ENCODE measurements around the gene DNAH17. TPM values are rescaled to one million over a fixed set of nuclear protein-coding genes. Genes with fewer than 3 reads are reported as not detected.

DNAH17 gene
- total RNA-seq, 1 experiment from 2014 or later = 0.18 TPM

GRCh38 chr17:78391843-78392242 is 185.4 kb downstream of the DNAH17 start:
- H3K9me3 ChIP-seq (ENCODE audit: control insufficient read depth, insufficient read depth, low read depth, low read length) = no peaks in the 10 kb centered on the region
- ATAC-seq (no peak), DNase-seq (ENCODE audit: low read depth, low spot score) (no peak)
- TF ChIP-seq REST (IDR thresholded peaks at IDR 0.05; ENCODE audit: insufficient read depth in 1 of 2, low read depth in 2 of 2, low read length in 1 of 2) (no peak), POLR2AphosphoS5 (IDR thresholded peaks at IDR 0.05; ENCODE audit: low read depth, low read length) (no peak), SIN3A (IDR thresholded peaks at IDR 0.05; ENCODE audit: borderline replicate concordance, insufficient read depth, low read depth, low read length) (no peak), TCF7L2 (IDR thresholded peaks at IDR 0.05; ENCODE audit: low read depth, low read length) (no peak), CTCF (IDR thresholded peaks at IDR 0.05) (no peak)
- CTCF ChIA-PET = interaction anchor here (1.3 kb wide), 1 partner anchor 31 kb away, joined by 3 read pairs; no protein-coding TSS in a partner anchor
- POLR2A ChIA-PET = no interaction called here
- H3K4me3 ChIP-seq (ENCODE audit: low read depth in 2 of 2, low read length in 2 of 2) = no peak overlapping the region
- H3K27ac ChIP-seq (ENCODE audit: low read length) = no peak overlapping the region
- H3K36me3 ChIP-seq (ENCODE audit: control insufficient read depth, insufficient read depth, low read length) = peaks cover 6% of the 10 kb centered on the region
- no peaks in the 10 kb centered on the region for H3K27me3 ChIP-seq (ENCODE audit: control insufficient read depth, insufficient read depth, low read length)
- no TSS peak for BruUV-seq (replicated peaks)
- intact Hi-C loops (cut with micrococcal nuclease; ENCODE audit: unreplicated experiment) (no loop called here), in situ Hi-C loops (cut with HindIII; ENCODE audit: low pct_unique_long_range_greater_than_20kb, low sequenced_read_pairs) (no loop called here)
- H3K4me1 ChIP-seq (ENCODE audit: control insufficient read depth, insufficient read depth, low read length) = no peaks in the 10 kb centered on the region

- BruUV-seq (replicated peaks) = no TSS peak
- no peak overlapping the region for H3K4me3 ChIP-seq (ENCODE audit: low read depth in 2 of 2, low read length in 2 of 2)
- intact Hi-C loops (cut with micrococcal nuclease; ENCODE audit: unreplicated experiment) = no loop called here
- in situ Hi-C loops (cut with HindIII; ENCODE audit: low pct_unique_long_range_greater_than_20kb, low sequenced_read_pairs) = no loop called here
- ATAC-seq (no peak), DNase-seq (ENCODE audit: low read depth, low spot score) (no peak)
- POLR2A ChIA-PET = no interaction called here
- peaks cover 3% of the 10 kb centered on the region; the same call in 1 of the 2 replicates for H3K36me3 ChIP-seq (ENCODE audit: control insufficient read depth, insufficient read depth, low read length)
- H3K4me1 ChIP-seq (ENCODE audit: control insufficient read depth, insufficient read depth, low read length) = peaks cover 1% of the 10 kb centered on the region
- CTCF ChIA-PET = interaction anchor here (0.7 to 1.3 kb wide), 2 partner anchors 19 to 30 kb away, joined by 3 to 5 read pairs; no protein-coding TSS in a partner anchor
- H3K27ac ChIP-seq (ENCODE audit: low read length) = no peak overlapping the region
- no peaks in the 10 kb centered on the region for H3K9me3 ChIP-seq (ENCODE audit: control insufficient read depth, insufficient read depth, low read depth, low read length)
- TF ChIP-seq TCF7L2 (IDR thresholded peaks at IDR 0.05; ENCODE audit: low read depth, low read length) = no peak
- no peaks in the 10 kb centered on the region for H3K27me3 ChIP-seq (ENCODE audit: control insufficient read depth, insufficient read depth, low read length)
Measured at GRCh38 chr17:78391051-78391431, 186.2 kb downstream of the DNAH17 start.

GRCh38 chr17:78390241-78391050 is 186.8 kb downstream of the DNAH17 start:
- H3K4me3 ChIP-seq (ENCODE audit: low read depth in 2 of 2, low read length in 2 of 2) = no peak overlapping the region
- TF ChIP-seq POLR2AphosphoS5 (IDR thresholded peaks at IDR 0.05; ENCODE audit: low read depth, low read length) = no peak
- no peak for TF ChIP-seq REST (IDR thresholded peaks at IDR 0.05; ENCODE audit: insufficient read depth in 1 of 2, low read depth in 2 of 2, low read length in 1 of 2)
- no peak for TF ChIP-seq SIN3A (IDR thresholded peaks at IDR 0.05; ENCODE audit: borderline replicate concordance, insufficient read depth, low read depth, low read length)
- no peak for TF ChIP-seq TCF7L2 (IDR thresholded peaks at IDR 0.05; ENCODE audit: low read depth, low read length)
- no peak for TF ChIP-seq CTCF (IDR thresholded peaks at IDR 0.05)
- ATAC-seq = peak; percentile 35; the same call in 1 of the 2 replicates
- peaks cover 7% of the 10 kb centered on the region for H3K4me1 ChIP-seq (ENCODE audit: control insufficient read depth, insufficient read depth, low read length)
- DNase-seq (ENCODE audit: low read depth, low spot score) = no peak
- no peaks in the 10 kb centered on the region for H3K9me3 ChIP-seq (ENCODE audit: control insufficient read depth, insufficient read depth, low read depth, low read length)
- ChIA-PET POLR2A (no interaction called here), CTCF (interaction anchor here (0.7 kb wide), 1 partner anchor 18 kb away, joined by 5 read pairs; no protein-coding TSS in a partner anchor)
- no peak overlapping the region for H3K27ac ChIP-seq (ENCODE audit: low read length)
- H3K36me3 ChIP-seq (ENCODE audit: control insufficient read depth, insufficient read depth, low read length) = peaks cover 3% of the 10 kb centered on the region; the same call in 1 of the 2 replicates
- intact Hi-C loops (cut with micrococcal nuclease; ENCODE audit: unreplicated experiment) = no loop called here
- H3K27me3 ChIP-seq (ENCODE audit: control insufficient read depth, insufficient read depth, low read length) = no peaks in the 10 kb centered on the region
- no TSS peak for BruUV-seq (replicated peaks)
- in situ Hi-C loops (cut with HindIII; ENCODE audit: low pct_unique_long_range_greater_than_20kb, low sequenced_read_pairs) = no loop called here
